Hematopoietic multipotent progenitor cell (in vitro differentiated cells): ENCODE results near the gene BUB1B. TPM values are rescaled to one million over a fixed set of nuclear protein-coding genes. Genes with fewer than 3 reads are reported as not detected.
"Not testable (repeated sequence)": the region's sequence is repeated elsewhere in the genome, so short reads cannot be mapped to it uniquely, and the experiment has no call there.

Experiments used
- DNase-seq, 3 donors: peaks; one replicate each; pipeline ENCODE4 v3.0.0-alpha.2; 2011 to 2015; ENCODE audit warnings: low read depth in 2 of 3, low spot score in 2 of 3
- total RNA-seq: library from RNA; depleted of rRNA; stranded (reverse); fragments of >200 nt; gene quantifications from one replicate; pipeline ENCODE4 v1.2.3, GENCODE V29; 2012

Gene BUB1B, protein sequence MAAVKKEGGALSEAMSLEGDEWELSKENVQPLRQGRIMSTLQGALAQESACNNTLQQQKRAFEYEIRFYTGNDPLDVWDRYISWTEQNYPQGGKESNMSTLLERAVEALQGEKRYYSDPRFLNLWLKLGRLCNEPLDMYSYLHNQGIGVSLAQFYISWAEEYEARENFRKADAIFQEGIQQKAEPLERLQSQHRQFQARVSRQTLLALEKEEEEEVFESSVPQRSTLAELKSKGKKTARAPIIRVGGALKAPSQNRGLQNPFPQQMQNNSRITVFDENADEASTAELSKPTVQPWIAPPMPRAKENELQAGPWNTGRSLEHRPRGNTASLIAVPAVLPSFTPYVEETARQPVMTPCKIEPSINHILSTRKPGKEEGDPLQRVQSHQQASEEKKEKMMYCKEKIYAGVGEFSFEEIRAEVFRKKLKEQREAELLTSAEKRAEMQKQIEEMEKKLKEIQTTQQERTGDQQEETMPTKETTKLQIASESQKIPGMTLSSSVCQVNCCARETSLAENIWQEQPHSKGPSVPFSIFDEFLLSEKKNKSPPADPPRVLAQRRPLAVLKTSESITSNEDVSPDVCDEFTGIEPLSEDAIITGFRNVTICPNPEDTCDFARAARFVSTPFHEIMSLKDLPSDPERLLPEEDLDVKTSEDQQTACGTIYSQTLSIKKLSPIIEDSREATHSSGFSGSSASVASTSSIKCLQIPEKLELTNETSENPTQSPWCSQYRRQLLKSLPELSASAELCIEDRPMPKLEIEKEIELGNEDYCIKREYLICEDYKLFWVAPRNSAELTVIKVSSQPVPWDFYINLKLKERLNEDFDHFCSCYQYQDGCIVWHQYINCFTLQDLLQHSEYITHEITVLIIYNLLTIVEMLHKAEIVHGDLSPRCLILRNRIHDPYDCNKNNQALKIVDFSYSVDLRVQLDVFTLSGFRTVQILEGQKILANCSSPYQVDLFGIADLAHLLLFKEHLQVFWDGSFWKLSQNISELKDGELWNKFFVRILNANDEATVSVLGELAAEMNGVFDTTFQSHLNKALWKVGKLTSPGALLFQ
- 3.0 TPM for total RNA-seq

DNA sequence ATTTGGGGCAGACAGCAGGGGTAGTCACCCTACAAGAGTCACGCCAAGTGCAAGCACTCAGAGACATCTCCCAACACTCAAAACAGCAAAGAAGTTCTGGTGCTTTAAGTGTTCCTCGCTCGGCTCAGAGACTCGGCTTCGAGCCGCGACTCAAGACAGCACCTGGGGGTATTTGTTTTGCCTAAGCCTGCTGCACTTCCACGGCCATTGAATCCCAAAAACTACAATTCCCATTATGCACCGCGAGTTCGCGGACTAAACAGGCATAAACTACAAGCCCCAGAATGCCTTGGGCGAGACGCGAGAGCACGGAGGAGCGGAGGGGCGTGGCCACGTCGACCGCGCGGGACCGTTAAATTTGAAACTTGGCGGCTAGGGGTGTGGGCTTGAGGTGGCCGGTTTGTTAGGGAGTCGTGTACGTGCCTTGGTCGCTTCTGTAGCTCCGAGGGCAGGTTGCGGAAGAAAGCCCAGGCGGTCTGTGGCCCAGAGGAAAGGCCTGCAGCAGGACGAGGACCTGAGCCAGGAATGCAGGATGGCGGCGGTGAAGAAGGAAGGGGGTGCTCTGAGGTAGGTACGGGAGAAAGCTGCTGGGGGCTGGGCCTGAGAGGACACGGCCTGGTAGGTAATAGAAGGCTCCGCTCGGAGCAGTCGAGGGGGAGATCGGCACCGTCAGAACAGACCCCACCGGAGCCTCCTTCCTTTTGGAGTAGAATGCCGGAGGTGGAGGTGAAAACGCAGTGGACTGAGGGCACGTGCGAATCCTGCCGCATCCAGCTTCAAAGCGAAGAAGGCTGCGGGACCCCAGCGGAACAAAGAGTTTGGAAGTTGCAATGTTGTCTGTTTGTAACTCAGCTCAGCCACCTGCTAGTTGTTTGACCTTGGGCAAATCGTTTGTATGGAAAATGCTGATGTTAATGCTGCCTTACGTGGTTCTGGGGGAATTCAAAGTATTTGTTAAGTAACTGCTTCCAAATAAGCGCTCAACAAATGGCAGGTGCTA is at the start of gene BUB1B:
TSS of gene BUB1B (plus strand) at position 381 of the 1,000 bp plus-strand sequence. CDS start at position 533, 152 bp downstream.
- DNase-seq, result peak; percentile 80 to 96 (median 93)

DNA sequence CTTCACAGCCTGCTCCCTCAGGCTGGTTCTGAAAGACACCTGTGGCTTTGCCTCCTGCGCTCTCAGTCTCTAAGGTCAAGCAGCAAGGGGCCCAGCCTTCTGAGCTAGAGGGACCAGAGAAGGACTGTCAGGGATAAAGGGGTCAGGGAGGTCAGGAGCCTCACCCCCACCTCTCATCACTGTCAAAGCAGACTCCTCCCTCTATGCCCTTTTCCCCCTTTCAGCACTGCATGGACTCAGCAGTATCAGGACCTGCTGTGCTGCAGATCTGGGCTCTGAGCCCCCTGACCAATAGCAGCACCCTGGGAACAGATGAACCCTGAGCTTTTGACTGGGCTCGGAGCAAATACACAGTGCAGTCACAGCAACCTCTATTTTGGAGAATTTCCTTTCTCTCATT is 49.0 kb upstream of the BUB1B start:
- DNase-seq, result no peak

DNA sequence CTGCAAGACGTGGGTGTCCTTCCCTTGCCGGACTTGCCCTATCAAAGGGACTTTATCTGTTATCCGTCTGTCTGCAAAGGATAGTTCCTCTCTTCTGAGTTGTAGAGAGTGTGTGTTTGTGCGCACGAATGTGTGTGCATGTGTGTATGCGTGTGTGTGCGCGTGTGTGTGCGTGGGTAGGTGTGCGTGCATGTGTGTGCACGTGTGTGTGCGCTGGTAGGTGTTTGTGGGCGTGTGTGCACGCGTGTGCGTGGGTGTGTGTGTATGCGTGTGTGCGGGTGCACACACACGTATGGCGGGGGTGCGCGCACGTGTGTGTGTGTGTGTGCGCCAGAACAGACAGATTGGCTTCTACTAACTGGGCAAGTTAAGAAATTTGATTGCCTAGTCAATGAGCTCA is 48.1 kb upstream of the BUB1B start:
- DNase-seq, result no peak

DNA sequence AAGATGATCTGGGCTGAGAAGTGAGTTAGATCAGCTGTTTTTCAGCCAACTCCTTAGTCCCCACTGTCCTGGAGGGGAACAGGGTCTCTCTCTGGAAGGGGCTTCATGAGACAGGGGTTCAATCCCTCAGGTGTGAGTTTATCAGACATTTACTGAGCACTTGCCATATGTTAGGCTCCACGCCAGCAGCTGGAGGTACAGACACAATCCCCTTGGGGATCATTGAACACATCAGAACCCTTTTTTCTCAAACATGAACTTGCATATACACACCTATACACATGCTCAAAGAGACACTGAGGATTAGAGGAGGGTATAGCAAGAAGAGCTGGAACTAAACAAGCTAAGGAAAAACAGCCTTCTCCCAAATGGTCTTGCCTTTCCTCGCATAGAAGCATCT is 46.7 kb upstream of the BUB1B start:
- DNase-seq, result no peak

DNA sequence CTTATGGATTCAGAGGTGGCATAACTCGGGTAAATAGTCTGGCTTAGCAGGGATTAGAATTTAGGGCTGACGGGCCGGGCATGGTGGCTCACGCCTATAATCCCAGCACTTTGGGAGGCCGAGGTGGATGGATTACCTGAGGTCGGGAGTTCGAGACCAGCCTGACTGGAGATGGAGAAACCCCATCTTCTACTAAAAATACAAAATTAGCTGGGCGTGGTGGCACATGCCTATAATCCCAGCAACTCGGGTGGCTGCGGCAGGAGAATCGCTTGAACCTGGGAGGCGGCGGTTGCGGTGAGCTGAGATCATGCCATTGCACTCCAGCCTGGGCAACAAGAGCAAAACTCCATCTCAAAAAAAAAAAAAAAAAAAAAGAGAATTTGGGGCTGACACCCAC is 45.8 kb upstream of the BUB1B start:
- DNase-seq, result not testable (repeated sequence)

DNA sequence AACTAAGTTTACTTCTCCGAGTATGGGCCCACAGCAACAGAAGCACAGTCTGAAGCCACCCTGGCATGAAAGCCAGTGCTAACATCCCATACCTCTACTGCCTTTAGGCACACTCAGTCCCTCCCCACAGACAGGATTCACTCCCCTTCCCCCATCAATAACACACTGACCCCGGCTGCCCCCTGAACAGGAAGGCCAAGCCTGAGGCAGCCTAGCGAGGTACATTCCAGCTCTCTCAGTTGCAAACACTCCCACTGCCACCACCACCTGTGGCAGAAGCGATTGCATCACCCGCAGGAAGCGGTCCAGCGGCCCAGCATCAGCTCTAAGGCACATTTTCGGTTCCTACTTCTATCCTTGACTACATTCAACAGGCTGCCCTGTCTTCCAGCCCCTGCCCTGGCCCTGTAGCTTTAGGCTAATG is 45.2 kb upstream of the BUB1B start:
- DNase-seq, result peak in 2 of 3 donors; percentile 73

DNA sequence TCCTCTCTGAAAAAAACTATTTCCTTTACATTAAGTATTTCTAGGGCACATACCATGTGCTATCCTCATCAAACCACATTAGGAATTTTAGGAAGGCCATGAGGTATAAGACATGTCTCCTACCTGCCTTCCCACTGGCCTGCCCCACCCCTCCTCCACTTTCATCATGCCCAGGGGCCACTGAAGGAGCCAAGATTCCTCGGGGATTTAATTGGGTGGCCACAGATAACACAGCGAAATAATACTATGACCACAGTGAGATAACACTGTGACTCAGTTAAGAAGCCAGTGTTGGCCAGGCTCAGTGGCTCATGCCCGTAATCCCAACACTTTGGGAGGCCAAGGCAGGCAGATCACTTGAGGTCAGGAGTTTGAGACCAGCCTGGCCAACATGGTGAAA is 42.4 kb upstream of the BUB1B start:
- DNase-seq, result no peak

DNA sequence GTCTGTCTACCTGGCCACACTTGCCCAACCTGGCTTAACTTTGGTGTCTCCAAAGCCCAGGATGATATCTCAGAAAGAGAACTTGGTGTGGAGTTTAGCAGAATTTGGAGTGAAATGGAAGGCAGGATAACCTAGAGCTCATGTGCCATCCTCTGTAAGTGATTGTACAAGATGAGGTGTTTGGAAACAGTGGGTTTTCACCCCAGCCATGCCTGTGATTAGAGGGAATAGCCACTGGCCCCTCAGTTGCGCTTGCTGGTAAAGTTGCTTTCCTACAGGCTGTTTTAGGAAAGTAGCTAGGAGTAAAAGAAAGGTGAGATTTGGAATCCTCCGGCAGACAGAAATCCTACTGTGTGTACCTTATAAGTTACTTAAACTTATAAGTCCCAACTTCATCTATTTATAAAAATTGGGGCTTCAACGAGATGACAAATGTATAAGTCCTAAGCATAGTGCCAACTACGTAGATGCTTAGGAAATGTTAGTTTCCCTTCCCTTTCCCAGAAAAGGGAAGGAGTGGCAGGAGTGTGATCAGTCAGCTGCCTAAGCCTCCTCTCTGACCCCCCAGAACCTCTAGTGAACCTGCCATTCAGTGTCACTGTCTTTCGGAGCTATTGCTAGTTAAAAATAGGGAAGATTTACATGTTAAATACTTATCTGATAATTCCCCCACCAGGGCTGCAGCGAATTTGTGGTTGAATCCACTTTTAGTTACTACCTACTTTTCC is 38.8 kb upstream of the BUB1B start:
- no peak for DNase-seq

DNA sequence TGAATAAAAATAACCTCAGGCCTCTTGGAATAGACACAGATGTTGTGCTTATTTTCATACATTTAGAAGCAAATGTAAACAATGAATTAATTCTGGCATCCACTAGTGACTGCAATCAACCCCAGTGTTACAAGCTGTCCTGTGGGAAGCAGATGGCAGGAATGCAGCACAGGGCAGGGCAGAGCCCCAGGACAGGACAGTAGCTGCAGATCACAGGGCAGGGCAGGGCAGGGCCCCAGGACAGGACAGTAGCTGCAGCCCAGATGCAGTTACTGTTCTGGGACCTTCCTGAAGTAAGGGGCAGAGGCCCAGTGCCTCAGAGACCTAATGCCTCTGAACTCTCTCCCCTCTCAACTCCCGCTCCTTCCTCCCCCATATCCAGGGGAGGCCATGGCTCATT is 37.9 kb upstream of the BUB1B start:
- DNase-seq, result not testable (repeated sequence)

DNA sequence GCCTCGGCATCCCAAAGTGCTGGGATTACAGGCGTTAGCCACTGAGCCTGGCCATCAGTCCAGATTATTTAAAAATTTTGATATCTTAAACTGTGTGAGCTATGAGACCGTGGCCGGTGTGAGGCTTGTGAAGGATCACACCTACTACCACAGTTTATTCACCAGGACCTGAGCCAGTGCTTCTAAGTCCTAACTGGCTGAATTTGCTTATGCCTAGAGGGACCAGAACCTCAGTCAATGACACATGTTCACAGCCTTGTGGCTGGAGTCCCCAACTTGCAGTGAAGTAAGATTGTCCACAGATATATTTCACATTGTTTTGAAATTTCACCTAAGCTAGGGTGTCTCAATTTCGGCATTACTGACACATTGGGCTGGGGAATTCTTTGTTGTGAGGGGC is 37.0 kb upstream of the BUB1B start:
- DNase-seq, result not testable (repeated sequence)

DNA sequence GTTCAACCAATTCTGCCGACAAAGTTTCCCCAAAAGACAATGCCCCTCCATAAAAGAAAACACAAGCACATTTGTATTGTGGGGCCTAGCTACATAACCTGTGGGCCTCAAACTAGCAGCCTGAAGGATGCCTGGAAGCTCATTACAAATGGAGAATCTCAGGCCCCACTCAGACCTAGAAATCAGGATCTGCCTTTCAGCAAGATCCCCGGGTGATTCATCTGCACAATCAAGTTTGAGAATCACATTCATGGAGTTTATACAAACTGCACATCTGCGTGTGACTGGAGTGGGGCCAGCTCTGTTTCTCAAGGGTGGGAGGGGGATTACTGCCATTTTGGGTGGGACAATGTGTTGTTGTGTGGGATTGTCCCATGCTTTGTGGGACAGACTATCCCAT is 36.5 kb upstream of the BUB1B start:
- DNase-seq, result not testable (repeated sequence)

DNA sequence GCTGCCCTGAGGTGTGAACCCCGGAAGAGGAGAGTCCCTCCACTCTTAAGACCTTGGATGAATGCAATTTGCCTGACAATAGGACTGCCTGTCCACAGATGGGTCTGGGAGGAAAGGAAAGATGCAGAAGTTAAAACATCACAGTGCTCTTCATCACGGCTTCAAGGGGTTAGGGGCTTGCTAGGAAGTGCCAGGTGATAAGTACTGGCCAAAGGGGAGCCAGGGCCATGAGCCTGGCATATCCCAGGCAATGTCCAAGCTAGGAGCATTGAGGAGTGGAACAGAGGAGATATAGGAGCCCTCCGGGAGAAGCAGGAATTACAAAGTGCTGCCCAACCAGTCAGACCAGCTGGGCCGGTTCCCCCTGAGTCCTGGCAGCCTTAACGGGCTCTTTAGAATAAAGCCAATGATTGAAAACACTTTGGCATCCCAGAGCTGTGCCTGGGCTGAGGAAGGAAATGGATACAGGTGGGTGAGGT is 36.0 kb upstream of the BUB1B start:
- not testable (repeated sequence) for DNase-seq

DNA sequence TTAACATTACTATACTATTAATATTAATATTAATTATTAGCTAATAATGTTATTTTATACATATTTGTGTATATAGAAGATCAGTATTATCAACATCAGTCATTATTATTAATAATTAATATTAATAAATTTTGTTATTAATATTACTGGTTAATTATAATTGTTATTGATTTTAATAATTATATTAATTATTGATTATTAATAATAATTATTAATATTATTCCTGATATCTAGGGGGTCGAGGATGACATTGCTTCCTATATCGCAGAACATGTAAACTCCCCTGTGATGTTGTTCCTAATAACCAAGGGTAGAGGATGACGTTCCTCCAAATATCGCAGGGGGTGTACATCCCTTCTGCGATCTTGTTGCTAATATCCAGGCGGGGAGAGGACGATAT is 34.9 kb upstream of the BUB1B start:
- no peak for DNase-seq

DNA sequence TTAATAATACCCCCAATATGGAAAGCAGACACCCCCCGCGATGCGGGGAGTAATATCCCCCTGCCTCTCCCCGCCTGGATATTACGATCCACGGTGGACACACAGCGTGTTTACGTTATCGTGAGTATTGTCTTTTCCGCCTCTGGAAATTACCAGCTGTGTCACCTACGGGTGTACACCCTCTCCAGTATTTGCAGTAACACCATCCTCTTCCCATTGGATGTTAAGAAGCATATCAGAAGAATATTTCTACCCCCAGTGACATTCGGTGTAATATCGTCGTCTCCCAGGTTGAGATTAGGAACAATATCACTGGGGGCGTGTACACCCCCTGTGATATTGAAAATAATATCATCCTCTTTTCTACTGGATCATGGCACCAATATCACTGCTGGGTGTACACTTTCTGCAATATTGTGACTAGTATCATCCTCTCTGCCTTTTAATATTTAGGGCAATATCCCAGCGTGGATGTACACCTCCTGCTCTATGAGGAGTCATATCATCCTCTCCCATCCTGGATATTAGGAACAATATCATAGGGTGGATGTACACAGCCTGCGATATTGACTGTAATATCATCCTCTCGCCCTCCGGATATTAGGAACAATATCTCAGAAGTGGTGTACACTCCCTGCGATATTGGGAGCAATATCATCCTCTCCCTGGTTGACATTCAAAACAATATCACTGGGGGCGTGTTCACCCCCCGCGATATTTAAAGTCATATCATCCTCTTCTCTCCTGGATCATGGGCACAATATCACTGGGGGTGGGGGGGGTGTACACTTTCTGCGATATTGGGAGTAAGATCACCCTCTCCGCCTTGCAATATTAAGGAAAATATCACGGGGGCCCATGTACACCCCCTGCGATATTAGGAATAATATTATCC is 31.9 kb upstream of the BUB1B start:
- peak in 1 of 3 donors; percentile 45 for DNase-seq

DNA sequence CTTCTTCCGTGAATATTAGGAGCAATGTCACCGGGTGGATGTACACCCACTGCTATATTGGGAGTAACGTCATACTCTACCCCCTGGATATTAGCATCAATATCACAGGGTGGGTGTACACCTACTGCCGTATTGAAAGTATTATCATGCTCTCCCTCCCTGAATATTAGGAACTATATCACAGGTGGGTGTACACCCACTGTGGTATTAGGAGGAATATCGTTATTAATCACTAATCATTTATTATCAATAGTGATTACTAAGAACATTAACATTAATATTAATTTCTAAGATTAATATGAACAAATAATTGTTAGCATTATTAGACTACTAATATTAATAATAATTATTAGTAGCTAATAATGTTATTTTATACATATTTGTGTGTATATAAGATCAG is 30.8 kb upstream of the BUB1B start:
- DNase-seq, result no peak

DNA sequence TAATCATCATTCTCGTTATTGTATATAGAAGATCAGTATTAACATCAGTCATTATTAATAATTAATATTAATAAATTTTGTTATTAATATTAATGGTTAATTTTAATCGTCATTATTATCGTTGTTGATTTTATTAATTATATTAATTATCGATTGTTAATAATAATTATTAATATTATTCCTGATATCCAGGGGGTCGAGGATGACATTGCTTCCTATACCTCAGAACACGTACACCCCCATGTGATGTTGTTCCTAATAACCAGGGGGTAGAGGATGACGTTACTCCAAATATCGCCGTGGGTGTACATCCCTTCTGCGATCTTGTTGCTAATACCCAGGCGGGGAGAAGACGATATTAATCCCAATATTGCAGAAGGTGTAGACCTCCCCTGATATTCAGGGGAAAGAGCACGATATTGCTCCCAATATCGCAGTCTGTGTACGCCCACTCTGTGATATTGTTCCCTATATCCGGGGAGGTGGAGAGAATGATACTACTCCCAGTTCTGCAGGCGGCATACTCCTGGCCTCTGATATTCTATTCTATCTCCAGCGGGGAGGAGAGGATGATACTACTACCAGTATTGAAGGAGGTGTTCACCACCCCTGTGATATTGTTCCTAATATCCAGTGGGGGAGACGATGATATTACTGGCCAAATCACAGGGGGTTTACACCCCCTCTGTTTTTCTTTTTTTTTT is 29.9 kb upstream of the BUB1B start:
- no peak for DNase-seq

DNA sequence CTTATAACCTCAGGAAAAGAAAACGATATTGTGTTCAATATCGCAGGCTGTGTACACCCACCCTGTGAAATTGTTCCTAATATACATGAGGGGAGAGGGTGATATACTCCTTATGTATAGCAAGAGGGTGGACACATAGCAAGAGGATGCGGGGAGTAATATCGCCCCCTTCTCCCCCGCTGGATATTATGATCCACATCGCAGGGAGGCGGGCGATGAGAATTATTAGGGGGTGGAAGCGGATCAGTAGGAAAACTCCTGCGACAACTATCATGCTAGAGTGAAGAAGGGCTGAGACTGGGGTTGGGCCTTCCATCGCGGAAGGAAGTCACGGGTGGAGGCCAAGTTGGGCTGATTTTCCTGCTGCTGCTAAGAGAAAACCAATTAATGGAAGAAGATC is 27.3 kb upstream of the BUB1B start:
- DNase-seq, result no peak

DNA sequence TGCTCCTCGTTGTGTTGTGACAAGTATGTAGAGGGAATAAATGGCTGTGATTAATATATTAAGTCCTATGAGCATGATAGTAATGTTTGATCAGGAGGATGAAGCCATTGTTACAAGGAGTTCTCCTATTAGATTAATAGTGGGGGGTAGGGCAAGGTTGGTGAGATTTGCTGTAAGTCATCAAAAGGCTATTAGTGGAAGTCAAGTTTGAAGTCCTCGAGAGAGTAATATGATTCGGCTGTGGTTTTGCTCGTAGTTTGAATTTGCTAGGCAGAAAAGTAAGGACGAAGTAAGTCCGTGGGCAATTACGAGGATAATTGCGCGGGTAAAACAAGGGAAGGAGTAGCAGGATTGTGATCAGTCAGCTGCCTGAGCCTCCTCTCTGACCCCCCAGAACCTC is 26.0 kb upstream of the BUB1B start:
- DNase-seq, result no peak
